Kidney epithelial cell (primary cell): Measurements from ENCODE around the gene RAB17. TPM values are rescaled to one million over a fixed set of nuclear protein-coding genes. Genes with fewer than 3 reads are reported as not detected.

ENCODE experiments used
- DNase-seq: peaks from one replicate; pipeline ENCODE4 v3.0.0-alpha.2; 2010; ENCODE audit warnings: low read depth
- H3K27me3 ChIP-seq: 2 replicates; pipeline ENCODE4 v1.6.0; 2011; ENCODE audit warnings: low read length; ENCODE audit not compliant: control insufficient read depth, insufficient read depth
- H3K36me3 ChIP-seq: 2 replicates; pipeline ENCODE4 v1.5.1; 2011; ENCODE audit warnings: low read length; ENCODE audit not compliant: control insufficient read depth, insufficient read depth
- H3K4me3 ChIP-seq: 2 replicates; pipeline ENCODE4 v1.5.1; 2011; ENCODE audit warnings: low read depth, mild to moderate bottlenecking, control low read depth, low read length
- total RNA-seq: library from RNA; depleted of rRNA; stranded (reverse); fragments of >200 nt; gene quantifications from 2 replicates; pipeline ENCODE4 v1.2.3, GENCODE V29; 2015
- TF ChIP-seq, protein P1 (sequence below): IDR thresholded peaks from 2 replicates; pipeline ENCODE4 v1.5.1; 2011; ENCODE audit warnings: mild to moderate bottlenecking, moderate library complexity, low read length, control low read depth, inconsistent platforms; ENCODE audit not compliant: insufficient read depth, poor library complexity, severe bottlenecking

The RAB17 gene
- total RNA-seq, 1 donor from 2014 or later: 12.1 TPM

DNA sequence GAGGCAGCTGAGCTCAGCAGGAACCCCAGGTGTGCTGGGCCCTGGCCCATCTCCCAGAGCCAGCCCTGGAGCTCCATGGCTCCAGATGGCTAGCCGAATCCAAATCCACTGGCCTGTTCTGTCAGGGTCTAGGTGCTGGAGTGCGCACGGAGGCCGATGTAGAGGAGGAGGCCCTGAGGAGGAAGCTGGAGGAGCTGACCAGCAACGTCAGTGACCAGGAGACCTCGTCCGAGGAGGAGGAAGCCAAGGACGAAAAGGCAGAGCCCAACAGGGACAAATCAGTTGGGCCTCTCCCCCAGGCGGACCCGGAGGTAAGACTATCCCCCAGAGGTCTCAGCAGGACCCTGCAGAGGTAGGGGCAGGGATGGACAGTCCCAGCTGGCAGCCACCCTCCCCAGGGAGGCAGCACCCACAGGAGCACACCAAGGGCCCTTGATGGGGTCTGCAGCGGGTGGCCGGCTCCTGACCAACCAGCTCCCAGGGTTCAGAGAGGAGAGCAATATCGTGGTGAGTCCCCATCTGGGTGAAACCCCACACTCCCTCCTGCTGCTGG lies 50.2 kb downstream of the RAB17 start:
- no peaks in the 10 kb centered on the region for H3K27me3 ChIP-seq
- TF ChIP-seq, protein P1, sequence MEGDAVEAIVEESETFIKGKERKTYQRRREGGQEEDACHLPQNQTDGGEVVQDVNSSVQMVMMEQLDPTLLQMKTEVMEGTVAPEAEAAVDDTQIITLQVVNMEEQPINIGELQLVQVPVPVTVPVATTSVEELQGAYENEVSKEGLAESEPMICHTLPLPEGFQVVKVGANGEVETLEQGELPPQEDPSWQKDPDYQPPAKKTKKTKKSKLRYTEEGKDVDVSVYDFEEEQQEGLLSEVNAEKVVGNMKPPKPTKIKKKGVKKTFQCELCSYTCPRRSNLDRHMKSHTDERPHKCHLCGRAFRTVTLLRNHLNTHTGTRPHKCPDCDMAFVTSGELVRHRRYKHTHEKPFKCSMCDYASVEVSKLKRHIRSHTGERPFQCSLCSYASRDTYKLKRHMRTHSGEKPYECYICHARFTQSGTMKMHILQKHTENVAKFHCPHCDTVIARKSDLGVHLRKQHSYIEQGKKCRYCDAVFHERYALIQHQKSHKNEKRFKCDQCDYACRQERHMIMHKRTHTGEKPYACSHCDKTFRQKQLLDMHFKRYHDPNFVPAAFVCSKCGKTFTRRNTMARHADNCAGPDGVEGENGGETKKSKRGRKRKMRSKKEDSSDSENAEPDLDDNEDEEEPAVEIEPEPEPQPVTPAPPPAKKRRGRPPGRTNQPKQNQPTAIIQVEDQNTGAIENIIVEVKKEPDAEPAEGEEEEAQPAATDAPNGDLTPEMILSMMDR: no peak
- no peak overlapping the region for H3K4me3 ChIP-seq
- DNase-seq: no peak
- H3K36me3 ChIP-seq: peaks cover 1% of the 10 kb centered on the region

- DNase-seq: no peak
- TF ChIP-seq, protein P1: no peak
- Histone ChIP-seq H3K4me3 (no peak overlapping the region), H3K36me3 (peaks cover 1% of the 10 kb centered on the region), H3K27me3 (no peaks in the 10 kb centered on the region)
Observed at GRCh38 chr2:237539681-237540080, 50.9 kb downstream of the RAB17 start.

GRCh38 chr2:237538901-237539300 lies 51.6 kb downstream of the RAB17 start:
- Histone ChIP-seq H3K4me3 (no peak overlapping the region), H3K27me3 (no peaks in the 10 kb centered on the region), H3K36me3 (peaks cover 1% of the 10 kb centered on the region)
- DNase-seq: no peak
- TF ChIP-seq, protein P1: no peak

- TF ChIP-seq, protein P1: no peak
- no peak for DNase-seq
- Histone ChIP-seq H3K36me3 (peaks cover 1% of the 10 kb centered on the region), H3K27me3 (no peaks in the 10 kb centered on the region), H3K4me3 (no peak overlapping the region)
Observed at GRCh38 chr2:237538001-237538720, 52.4 kb downstream of the RAB17 start.

DNA sequence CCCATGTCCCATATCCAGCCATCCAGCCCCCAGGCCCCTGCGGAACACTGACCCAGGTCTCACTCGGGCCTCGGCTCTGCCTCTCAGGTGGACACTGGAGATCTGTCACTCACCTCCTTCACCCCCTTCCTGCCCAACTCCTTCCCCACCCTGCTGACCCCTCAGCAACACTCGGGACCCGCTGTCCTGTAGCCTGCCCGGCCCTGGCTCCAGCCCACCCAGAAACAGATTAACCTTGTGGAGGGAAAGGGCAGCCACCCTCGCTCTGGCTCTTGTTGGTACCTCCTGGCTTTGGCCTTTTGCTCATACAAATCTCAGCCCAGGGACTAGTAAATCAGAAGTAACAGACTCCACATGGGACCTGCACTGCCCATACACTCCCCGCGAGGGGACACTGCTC lies 53.9 kb downstream of the RAB17 start:
- TF ChIP-seq, protein P1: no peak
- peaks cover 1% of the 10 kb centered on the region for H3K36me3 ChIP-seq

DNA sequence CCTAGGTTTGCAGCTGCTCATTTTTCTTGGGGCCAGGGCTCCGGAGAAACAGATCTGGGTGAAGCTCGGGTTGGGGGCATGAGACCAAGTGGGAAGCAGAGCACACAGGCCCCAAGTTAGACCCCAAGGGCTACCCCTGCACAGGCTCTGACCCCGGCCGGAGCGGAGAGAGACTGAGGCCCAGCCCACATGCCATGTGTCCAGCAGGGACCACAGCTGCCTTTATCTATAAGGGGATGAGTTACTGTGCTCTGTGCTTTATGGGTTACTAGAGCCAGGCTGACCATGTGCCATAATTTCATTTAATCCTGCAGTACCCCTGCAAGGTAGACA lies 54.5 kb downstream of the RAB17 start:
- Histone ChIP-seq H3K4me3 (no peak overlapping the region), H3K36me3 (peaks cover 1% of the 10 kb centered on the region), H3K27me3 (no peaks in the 10 kb centered on the region)
- TF ChIP-seq, protein P1: no peak
- DNase-seq: no peak

More for the DNA sequence above, 53.9 kb downstream of the RAB17 start:
- no peak for DNase-seq
- Histone ChIP-seq H3K27me3 (no peaks in the 10 kb centered on the region), H3K4me3 (no peak overlapping the region)
